T-helper 1 cell (primary cell): Measurements from ENCODE around the gene CYLC2.

Source experiments
- DNase-seq, 5 donors: peaks; one replicate each; pipeline ENCODE4 v3.0.0-alpha.2; 2012 to 2020
- total RNA-seq, 4 donors: gene quantifications; one replicate each; lab custom pipeline; 2026; lab: John Stamatoyannopoulos, UW

Gene CYLC2
- total RNA-seq: 0 reads per million in 4 donors

- no peak for DNase-seq
These were observed at the start of gene CYLC2 for GRCh38 chr9:102995033-102995432. CYLC2 (plus strand) TSS chr9:102995333; CDS start chr9:102995381, 48 bp downstream.

GRCh38 chr9:102950346-102950745 lies 44.8 kb upstream of the CYLC2 start:
- no peak for DNase-seq

- DNase-seq: no peak
These were observed 28.1 kb upstream of the CYLC2 start for GRCh38 chr9:102966999-102967398.

- no peak for DNase-seq
These were observed 27.2 kb upstream of the CYLC2 start for GRCh38 chr9:102967979-102968378.

- DNase-seq: no peak
These were observed 22.4 kb upstream of the CYLC2 start for GRCh38 chr9:102972780-102973179.

GRCh38 chr9:102974530-102974929 lies 20.6 kb upstream of the CYLC2 start:
- no peak for DNase-seq

- DNase-seq: no peak
These were observed 19.9 kb upstream of the CYLC2 start for GRCh38 chr9:102975251-102975650.

GRCh38 chr9:102985162-102985895 lies 9.8 kb upstream of the CYLC2 start:
- no peak for DNase-seq

GRCh38 chr9:102986425-102986824 lies 8.7 kb upstream of the CYLC2 start:
- no peak for DNase-seq

GRCh38 chr9:103003689-103004088 lies 8.6 kb downstream of the CYLC2 start:
- no peak for DNase-seq

- DNase-seq: no peak
These were observed 19.1 kb downstream of the CYLC2 start for GRCh38 chr9:103014242-103014641.

GRCh38 chr9:103025796-103026195 lies 30.7 kb downstream of the CYLC2 start:
- no peak for DNase-seq

- DNase-seq: no peak
These were observed 42.7 kb downstream of the CYLC2 start for GRCh38 chr9:103037508-103038477.

GRCh38 chr9:103041961-103042360 lies 46.8 kb downstream of the CYLC2 start:
- DNase-seq: no peak
